Vagina (tissue), 2 donors: ENCODE data around the gene CEND1.

ENCODE experiments used
- CTCF ChIP-seq, 3 experiments: fragments of 450-650 bp in 2 of 3; fragments of 200-600 bp in 1 of 3; sonication (generic) in 1 of 3; IDR thresholded peaks; one replicate each; pipeline ENCODE4 v1.5.1; 2017 to 2019; ENCODE audit warnings: antibody characterized with exemption in 3 of 3, mild to moderate bottlenecking in 2 of 3, moderate library complexity in 2 of 3
- POLR2A ChIP-seq, 2 donors: fragments of 450-650 bp; IDR thresholded peaks; one replicate each; pipeline ENCODE4 v1.6.1; 2017; ENCODE audit warnings: antibody characterized with exemption in 2 of 2, mild to moderate bottlenecking in 2 of 2, moderate library complexity in 2 of 2
- POLR2AphosphoS5 ChIP-seq, 2 donors: sonication (generic); formaldehyde crosslinking; IDR thresholded peaks; one replicate each; pipeline ENCODE4 v1.9.0; 2017; ENCODE audit warnings: antibody characterized with exemption in 2 of 2, mild to moderate bottlenecking in 2 of 2, low read depth in 1 of 2; ENCODE audit not compliant: insufficient read depth in 1 of 2

GRCh38 chr11:794013-794765 is 4.3 kb upstream of the CEND1 start:
- TF ChIP-seq CTCF (IDR thresholded peaks at IDR 0.05): no peak
- TF ChIP-seq POLR2A (IDR thresholded peaks at IDR 0.05): no peak
- TF ChIP-seq POLR2AphosphoS5 (IDR thresholded peaks at IDR 0.05; ENCODE audit: insufficient read depth in 1 of 2, low read depth in 1 of 2): no peak
